ENCODE results near the gene CBARP. TPM values are rescaled to one million over a fixed set of nuclear protein-coding genes. Genes with fewer than 3 reads are reported as not detected.

Gene CBARP
- total and polyA plus RNA-seq, 11 donors, result 0.60 to 2.2 (median 1.6) TPM

- Histone ChIP-seq H3K27ac (no peak overlapping the region), H3K4me1 (peaks cover 0 to 23% (median 0%) of the 10 kb centered on the region in 12 donors), H3K36me3 (peaks cover 0 to under 1% (median 0%) of the 10 kb centered on the region in 9 donors), H3K27me3 (peaks cover 20 to 68% (median 50%) of the 10 kb centered on the region in 9 donors), H3K4me3 (peak overlapping the region in 1 of 12 donors; percentile 9), H3K9me3 (no peaks in the 10 kb centered on the region)
- TF ChIP-seq POLR2A (IDR thresholded peaks at IDR 0.05) (no peak), CTCF (IDR thresholded peaks at IDR 0.05) (no peak)
- 17 to 55% (median 27%) methylated on average over 12 to 51 of the region's 51 CpGs for WGBS, 4 donors
- ATAC-seq, result no peak
- intact Hi-C loops (cut with DNase I), result loop anchor here in 4 of 10 donors (5.0 to 10.0 kb wide), 5 partner anchors 70 to 240 kb away; partner anchors contain the start of genes PLK5 (in 2 of the 4) and GAMT (in 1 of the 4)
- DNase-seq, result no peak
These were observed 47.4 kb upstream of the CBARP start for GRCh38 chr19:1284979-1285736.

- H3K4me1 ChIP-seq, result peaks cover 0 to 29% (median 3%) of the 10 kb centered on the region in 12 donors
- no peaks in the 10 kb centered on the region for H3K9me3 ChIP-seq
- H3K27me3 ChIP-seq, result peaks cover 20 to 62% (median 50%) of the 10 kb centered on the region in 9 donors
- intact Hi-C loops (cut with DNase I), result loop anchor here in 4 of 10 donors (5.0 to 10.0 kb wide), 5 partner anchors 70 to 240 kb away; partner anchors contain the start of genes PLK5 (in 2 of the 4) and GAMT (in 1 of the 4)
- no peak overlapping the region for H3K27ac ChIP-seq
- 78 to 90% (median 82%) methylated on average over 13 to 20 of the region's 20 CpGs for WGBS, 4 donors
- no peak overlapping the region for H3K4me3 ChIP-seq
- DNase-seq, result peak in 1 of 5 donors; percentile 5
- ATAC-seq, result no peak
- peaks cover 0 to 8% (median under 1%) of the 10 kb centered on the region in 9 donors for H3K36me3 ChIP-seq
- TF ChIP-seq POLR2A (IDR thresholded peaks at IDR 0.05), result no peak
- TF ChIP-seq CTCF (IDR thresholded peaks at IDR 0.05), result no peak
These were observed 46.6 kb upstream of the CBARP start for GRCh38 chr19:1284293-1284978.

- Histone ChIP-seq H3K4me3 (no peak overlapping the region), H3K36me3 (peaks cover 0 to 13% (median 6%) of the 10 kb centered on the region in 9 donors), H3K4me1 (peaks cover 0 to 29% (median 3%) of the 10 kb centered on the region in 12 donors), H3K9me3 (no peaks in the 10 kb centered on the region), H3K27ac (no peak overlapping the region), H3K27me3 (peaks cover 20 to 57% (median 45%) of the 10 kb centered on the region in 9 donors)
- no peak for TF ChIP-seq POLR2A (IDR thresholded peaks at IDR 0.05)
- TF ChIP-seq CTCF (IDR thresholded peaks at IDR 0.05), result no peak
- intact Hi-C loops (cut with DNase I), result loop anchor here in 4 of 10 donors (5.0 to 10.0 kb wide), 5 partner anchors 71 to 241 kb away; partner anchors contain the start of genes PLK5 (in 2 of the 4) and GAMT (in 1 of the 4)
- no peak for ATAC-seq
- WGBS, 4 donors, result 69 to 96% (median 86%) methylated on average over 3 to 12 of the region's 12 CpGs
- DNase-seq, result no peak
These were observed 46.1 kb upstream of the CBARP start for GRCh38 chr19:1283917-1284292.
